Transverse colon (tissue), 4 donors: ENCODE results near the gene PGLYRP3. TPM values are rescaled to one million over a fixed set of nuclear protein-coding genes. Genes with fewer than 3 reads are reported as not detected.

ENCODE experiments used
- DNase-seq: peaks from one replicate; pipeline ENCODE4 v3.0.0-alpha.2; 2019
- H3K27ac ChIP-seq, 4 donors: fragments of 200-600 bp; sonication (generic); 2 replicates each; pipeline ENCODE4 v1.5.1; 2016 to 2018; ENCODE audit warnings: inconsistent platforms in 4 of 4
- H3K27me3 ChIP-seq: fragments of 200-600 bp; sonication (generic); 2 replicates; pipeline ENCODE4 v1.5.1; 2017; ENCODE audit warnings: inconsistent platforms
- H3K36me3 ChIP-seq, 4 donors: fragments of 200-600 bp; sonication (generic); 2 replicates each; pipeline ENCODE4 v1.5.1; 2017 to 2019; ENCODE audit warnings: inconsistent platforms in 4 of 4
- H3K4me1 ChIP-seq, 4 donors: fragments of 200-600 bp; sonication (generic); 2 replicates each; pipeline ENCODE4 v1.5.1; 2017 to 2020; ENCODE audit warnings: inconsistent platforms in 4 of 4
- H3K4me3 ChIP-seq, 4 donors: fragments of 200-600 bp; sonication (generic); 1 replicate in 1 of 4; 2 replicates in 3 of 4; pipeline versions ENCODE4 v1.5.1 to v1.6.1; 2017 to 2019; ENCODE audit warnings: inconsistent platforms in 4 of 4
- H3K9me3 ChIP-seq, 2 donors: fragments of 200-600 bp; sonication (generic); 2 replicates each; pipeline ENCODE4 v1.5.1; 2017 to 2019; ENCODE audit warnings: inconsistent platforms in 2 of 2
- CTCF ChIP-seq, 5 experiments: fragments of 200-600 bp in 3 of 5; fragments of 450-650 bp in 2 of 5; sonication (generic) in 3 of 5; IDR thresholded peaks; 1 replicate in 2 of 5; 2 replicates in 3 of 5; pipeline ENCODE4 v1.5.1; 2016 to 2017; ENCODE audit warnings: antibody characterized with exemption in 5 of 5, inconsistent platforms in 3 of 5, mild to moderate bottlenecking in 2 of 5, moderate library complexity in 1 of 5
- EP300 ChIP-seq: sonication (generic); formaldehyde crosslinking; IDR thresholded peaks from one replicate; pipeline ENCODE4 v1.6.1; 2017; ENCODE audit warnings: antibody characterized with exemption, low read depth
- POLR2A ChIP-seq: fragments of 450-650 bp; IDR thresholded peaks from one replicate; pipeline ENCODE4 v1.6.1; 2016; ENCODE audit warnings: antibody characterized with exemption, mild to moderate bottlenecking, moderate library complexity
- POLR2AphosphoS5 ChIP-seq, 3 donors: sonication (generic); formaldehyde crosslinking; IDR thresholded peaks; one replicate each; pipeline ENCODE4 v1.6.1; 2016; ENCODE audit warnings: antibody characterized with exemption in 3 of 3
- WGBS, 2 donors: methylation state at CpG; one replicate each; pipeline ENCODE4 v1.1.5; 2018; ENCODE audit warnings: low coverage in 1 of 2; 5-methylcytosine and 5-hydroxymethylcytosine counted together
- in situ Hi-C, 4 donors: fragments of 200-750 bp; cut with MboI; loops; one replicate each; pipeline versions ENCODE4 v1.15.0 to v1.15.1; 2017; ENCODE audit warnings: low sequenced_read_pairs in 3 of 4, low pct_ligation_motif_present in 1 of 4, low pct_unique_long_range_greater_than_20kb in 1 of 4
- intact Hi-C: fragments of 100-400 bp; cut with DNase I; formaldehyde crosslinking; loops from one replicate; pipeline ENCODE4 v1.15.1; 2023; ENCODE audit warnings: low total_unique reads
- total RNA-seq, 4 donors: library from RNA; depleted of rRNA; stranded (reverse); fragments of >200 nt; gene quantifications; one replicate each; pipeline ENCODE4 v1.1.0, GENCODE V29; 2016

Gene PGLYRP3
- total RNA-seq, 4 donors from 2014 or later: not detected

- Histone ChIP-seq H3K9me3 (no peaks in the 10 kb centered on the region), H3K4me1 (no peaks in the 10 kb centered on the region), H3K27ac (no peak overlapping the region), H3K4me3 (no peak overlapping the region), H3K36me3 (no peaks in the 10 kb centered on the region), H3K27me3 (no peaks in the 10 kb centered on the region)
- in situ Hi-C loops: no loop called here
- intact Hi-C loops: no loop called here
- no peak for TF ChIP-seq EP300
- no peak for DNase-seq
- 96% methylated on average over 2 of the region's 2 CpGs; no CpG with 5 or more reads in 1 of the 2 donors for WGBS, 2 donors
Observed at GRCh38 chr1:153313288-153313687, 536 bp upstream of the PGLYRP3 start.

- Histone ChIP-seq H3K27me3 (no peaks in the 10 kb centered on the region), H3K9me3 (no peaks in the 10 kb centered on the region), H3K27ac (no peak overlapping the region), H3K4me3 (no peak overlapping the region), H3K36me3 (no peaks in the 10 kb centered on the region), H3K4me1 (no peaks in the 10 kb centered on the region)
- in situ Hi-C loops: no loop called here
- DNase-seq: no peak
- intact Hi-C loops: no loop called here
- WGBS, 2 donors: 64 to 67% methylated on average over 4 to 7 of the region's 7 CpGs
- TF ChIP-seq EP300 (no peak), POLR2A (no peak), POLR2AphosphoS5 (IDR thresholded peaks at IDR 0.05) (no peak)
Observed at GRCh38 chr1:153310526-153310925, 2.2 kb downstream of the PGLYRP3 start.

GRCh38 chr1:153309441-153309840 is 3.3 kb downstream of the PGLYRP3 start:
- intact Hi-C loops (no loop called here), in situ Hi-C loops (no loop called here)
- H3K9me3 ChIP-seq: no peaks in the 10 kb centered on the region
- no peak overlapping the region for H3K4me3 ChIP-seq
- no peaks in the 10 kb centered on the region for H3K36me3 ChIP-seq
- WGBS, 2 donors: 60 to 75% methylated on average over 1 to 2 of the region's 2 CpGs
- TF ChIP-seq POLR2AphosphoS5 (IDR thresholded peaks at IDR 0.05) (no peak), EP300 (no peak), CTCF (IDR thresholded peaks at IDR 0.05) (no peak), POLR2A (no peak)
- H3K27ac ChIP-seq: no peak overlapping the region
- H3K4me1 ChIP-seq: no peaks in the 10 kb centered on the region
- no peak for DNase-seq
- H3K27me3 ChIP-seq: no peaks in the 10 kb centered on the region

- TF ChIP-seq POLR2A (no peak), POLR2AphosphoS5 (IDR thresholded peaks at IDR 0.05) (no peak), CTCF (IDR thresholded peaks at IDR 0.05) (no peak), EP300 (no peak)
- intact Hi-C loops (no loop called here), in situ Hi-C loops (no loop called here)
- Histone ChIP-seq H3K27me3 (no peaks in the 10 kb centered on the region), H3K36me3 (no peaks in the 10 kb centered on the region), H3K27ac (no peak overlapping the region), H3K4me1 (no peaks in the 10 kb centered on the region), H3K4me3 (no peak overlapping the region), H3K9me3 (no peaks in the 10 kb centered on the region)
- no peak for DNase-seq
- 95% methylated on average over 2 of the region's 2 CpGs; no CpG with 5 or more reads in 1 of the 2 donors for WGBS, 2 donors
Observed at GRCh38 chr1:153308540-153308939, 4.2 kb downstream of the PGLYRP3 start.

- H3K27ac ChIP-seq: no peak overlapping the region
- no peak overlapping the region for H3K4me3 ChIP-seq
- H3K27me3 ChIP-seq: no peaks in the 10 kb centered on the region
- intact Hi-C loops (no loop called here), in situ Hi-C loops (no loop called here)
- H3K9me3 ChIP-seq: no peaks in the 10 kb centered on the region
- WGBS, 2 donors: 60 to 79% methylated on average over 1 to 10 of the region's 10 CpGs
- H3K36me3 ChIP-seq: no peaks in the 10 kb centered on the region
- DNase-seq: no peak
- TF ChIP-seq POLR2A (no peak), POLR2AphosphoS5 (IDR thresholded peaks at IDR 0.05) (no peak), CTCF (IDR thresholded peaks at IDR 0.05) (no peak), EP300 (no peak)
- no peaks in the 10 kb centered on the region for H3K4me1 ChIP-seq
Observed at GRCh38 chr1:153307221-153307600, 5.5 kb downstream of the PGLYRP3 start.
